ENCODE data around the gene DPH5.

The DPH5 gene

DNA sequence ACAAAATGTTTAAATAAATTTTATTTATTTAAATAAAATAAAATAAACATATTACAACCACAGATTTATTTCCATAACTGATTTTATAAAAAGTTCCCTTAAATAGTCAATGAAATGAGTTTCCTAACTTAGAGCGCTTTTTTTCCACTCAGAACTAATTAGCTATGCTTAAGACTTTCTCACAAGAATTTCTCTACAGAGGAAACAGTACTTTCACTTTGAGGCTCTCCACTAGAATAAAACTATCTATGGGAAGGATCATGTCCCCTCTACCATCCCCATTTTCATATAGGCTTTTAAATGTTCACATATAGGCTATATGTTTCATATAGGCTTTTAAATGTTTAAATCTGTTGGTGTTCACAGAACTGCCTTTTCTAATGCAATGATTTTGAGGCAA lies 40.0 kb upstream of the DPH5 start (continued):
- no peak for TF ChIP-seq ZNF565 (CRISPR knock-in tag; conservative IDR thresholded peaks at IDR 0.05; ENCODE audit: low read depth)
- TF ChIP-seq ZNF8 (CRISPR knock-in tag; IDR thresholded peaks at IDR 0.05): no peak
- no peak for TF ChIP-seq ZFP30 (CRISPR knock-in tag; IDR thresholded peaks at IDR 0.05)
- TF ChIP-seq, protein P1, sequence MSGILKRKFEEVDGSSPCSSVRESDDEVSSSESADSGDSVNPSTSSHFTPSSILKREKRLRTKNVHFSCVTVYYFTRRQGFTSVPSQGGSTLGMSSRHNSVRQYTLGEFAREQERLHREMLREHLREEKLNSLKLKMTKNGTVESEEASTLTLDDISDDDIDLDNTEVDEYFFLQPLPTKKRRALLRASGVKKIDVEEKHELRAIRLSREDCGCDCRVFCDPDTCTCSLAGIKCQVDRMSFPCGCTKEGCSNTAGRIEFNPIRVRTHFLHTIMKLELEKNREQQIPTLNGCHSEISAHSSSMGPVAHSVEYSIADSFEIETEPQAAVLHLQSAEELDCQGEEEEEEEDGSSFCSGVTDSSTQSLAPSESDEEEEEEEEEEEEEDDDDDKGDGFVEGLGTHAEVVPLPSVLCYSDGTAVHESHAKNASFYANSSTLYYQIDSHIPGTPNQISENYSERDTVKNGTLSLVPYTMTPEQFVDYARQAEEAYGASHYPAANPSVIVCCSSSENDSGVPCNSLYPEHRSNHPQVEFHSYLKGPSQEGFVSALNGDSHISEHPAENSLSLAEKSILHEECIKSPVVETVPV (CRISPR knock-in tag; IDR thresholded peaks at IDR 0.05): no peak
- no peak for TF ChIP-seq RARB (CRISPR knock-in tag; IDR thresholded peaks at IDR 0.05)
- TF ChIP-seq BACH2 (CRISPR knock-in tag; IDR thresholded peaks at IDR 0.05; ENCODE audit: borderline replicate concordance): no peak

- TF ChIP-seq, protein P1 (CRISPR knock-in tag; IDR thresholded peaks at IDR 0.05): no peak
- no peak for ATAC-seq
Observed at GRCh38 chr1:101064697-101065096, 39.1 kb upstream of the DPH5 start.

DNA sequence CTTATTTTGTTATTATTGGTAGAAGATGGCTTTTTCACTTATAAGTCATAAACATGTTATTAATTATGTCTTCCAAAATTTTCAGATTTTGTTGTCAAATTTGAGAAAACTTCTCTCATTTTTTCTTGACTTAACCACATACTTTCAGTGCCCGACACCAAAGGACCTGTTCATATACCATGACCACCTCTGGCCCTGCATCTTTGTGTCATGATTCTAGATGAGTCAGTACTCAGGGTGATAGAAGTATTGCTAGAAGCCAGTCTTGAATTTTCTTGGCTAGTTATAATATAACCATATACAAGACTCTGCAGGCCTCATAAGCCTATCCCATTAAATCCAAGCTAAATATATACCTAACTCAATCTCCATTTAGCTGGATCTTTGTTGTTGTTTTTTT lies 35.4 kb upstream of the DPH5 start:
- TF ChIP-seq TSHZ2 (CRISPR knock-in tag; IDR thresholded peaks at IDR 0.05): no peak
- no peak for TF ChIP-seq TOX (CRISPR knock-in tag; IDR thresholded peaks at IDR 0.05; ENCODE audit: borderline replicate concordance)
- TF ChIP-seq RARB (CRISPR knock-in tag; IDR thresholded peaks at IDR 0.05): no peak
- TF ChIP-seq GLIS3 (CRISPR knock-in tag; IDR thresholded peaks at IDR 0.05): no peak
- no peak for TF ChIP-seq ZNF8 (CRISPR knock-in tag; IDR thresholded peaks at IDR 0.05)
- TF ChIP-seq SNAI2 (CRISPR knock-in tag; IDR thresholded peaks at IDR 0.05): no peak
- no peak for TF ChIP-seq PPARA (CRISPR knock-in tag; IDR thresholded peaks at IDR 0.05; ENCODE audit: borderline replicate concordance)
- TF ChIP-seq BACH2 (CRISPR knock-in tag; IDR thresholded peaks at IDR 0.05; ENCODE audit: borderline replicate concordance): no peak
- TF ChIP-seq, protein P1 (CRISPR knock-in tag; IDR thresholded peaks at IDR 0.05): no peak
- TF ChIP-seq ARNTL (CRISPR knock-in tag; IDR thresholded peaks at IDR 0.05; ENCODE audit: borderline replicate concordance, low read depth): no peak
- no peak for TF ChIP-seq ZNF70 (CRISPR knock-in tag; IDR thresholded peaks at IDR 0.05)
- TF ChIP-seq, protein P2, sequence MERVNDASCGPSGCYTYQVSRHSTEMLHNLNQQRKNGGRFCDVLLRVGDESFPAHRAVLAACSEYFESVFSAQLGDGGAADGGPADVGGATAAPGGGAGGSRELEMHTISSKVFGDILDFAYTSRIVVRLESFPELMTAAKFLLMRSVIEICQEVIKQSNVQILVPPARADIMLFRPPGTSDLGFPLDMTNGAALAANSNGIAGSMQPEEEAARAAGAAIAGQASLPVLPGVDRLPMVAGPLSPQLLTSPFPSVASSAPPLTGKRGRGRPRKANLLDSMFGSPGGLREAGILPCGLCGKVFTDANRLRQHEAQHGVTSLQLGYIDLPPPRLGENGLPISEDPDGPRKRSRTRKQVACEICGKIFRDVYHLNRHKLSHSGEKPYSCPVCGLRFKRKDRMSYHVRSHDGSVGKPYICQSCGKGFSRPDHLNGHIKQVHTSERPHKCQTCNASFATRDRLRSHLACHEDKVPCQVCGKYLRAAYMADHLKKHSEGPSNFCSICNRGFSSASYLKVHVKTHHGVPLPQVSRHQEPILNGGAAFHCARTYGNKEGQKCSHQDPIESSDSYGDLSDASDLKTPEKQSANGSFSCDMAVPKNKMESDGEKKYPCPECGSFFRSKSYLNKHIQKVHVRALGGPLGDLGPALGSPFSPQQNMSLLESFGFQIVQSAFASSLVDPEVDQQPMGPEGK (CRISPR knock-in tag; IDR thresholded peaks at IDR 0.05; ENCODE audit: borderline replicate concordance): no peak
- TF ChIP-seq ZFP30 (CRISPR knock-in tag; IDR thresholded peaks at IDR 0.05): no peak
- no peak for TF ChIP-seq TCF4 (CRISPR knock-in tag; IDR thresholded peaks at IDR 0.05; ENCODE audit: borderline replicate concordance)
- TF ChIP-seq CREB5 (CRISPR knock-in tag; IDR thresholded peaks at IDR 0.05; ENCODE audit: low read depth): no peak
- TF ChIP-seq ZNF565 (CRISPR knock-in tag; conservative IDR thresholded peaks at IDR 0.05; ENCODE audit: low read depth): no peak
- no peak for ATAC-seq

Measured in SK-N-SH treated with all-trans-retinoic acid at 6 μM for 48 hours (cell line).